HepG2 (cell line): Measurements from ENCODE around the gene CTRL. TPM values are rescaled to one million over a fixed set of nuclear protein-coding genes. Genes with fewer than 3 reads are reported as not detected.
A peak's percentile ranks its signal among the peaks of the same experiment; 100 is the strongest.

Source experiments
- ATAC-seq: fragments of 200-7000 bp; cut with Tn5 transposase; 3 replicates; pipeline ENCODE4 v1.9.1; 2020; ENCODE audit warnings: mild to moderate bottlenecking, moderate library complexity
- BruUV-seq: library from RNA; stranded (reverse); fragments of 400-500 nt; replicated peaks from 2 replicates; lab custom pipeline; 2021; lab: Mats Ljungman, UMichigan
- CTCF ChIA-PET: fragments of 300-600 bp; formaldehyde crosslinking; extraction: SDS; loops from one replicate; lab custom pipeline; 2021; ENCODE audit warnings: low total read pairs, inconsistent platforms, low intra/inter-chr PET ratio; lab: Yijun Ruan, JAX
- POLR2A ChIA-PET: fragments of 350-600 bp; sonication (Branson Sonifier 250); formaldehyde crosslinking; loops from one replicate; lab custom pipeline; 2020; ENCODE audit warnings: antibody characterized with exemption, inconsistent platforms; lab: Yijun Ruan, JAX
- DNase-seq: peaks from one replicate; pipeline ENCODE4 v3.0.0-alpha.2; 2015; ENCODE audit warnings: low spot score
- FAIRE-seq: peaks from 3 replicates; lab custom pipeline; 2011; peaks lifted over from hg19 to GRCh38; lab: Jason Lieb, UNC
- H2AFZ ChIP-seq: one replicate; pipeline ENCODE4 v1.6.1; 2011; ENCODE audit warnings: low read length, inconsistent platforms
- H3K27ac ChIP-seq: fragments of 300-600 bp; 3 replicates; pipeline ENCODE4 v1.8.0; 2011; ENCODE audit warnings: mixed run types, mild to moderate bottlenecking, mixed read lengths, low read length, inconsistent platforms; ENCODE audit not compliant: insufficient read depth; ENCODE audit errors: extremely low read length
- H3K27me3 ChIP-seq, 2 experiments: fragments of 200-600 bp in 1 of 2; 2 replicates in 1 of 2; 3 replicates in 1 of 2; pipeline versions ENCODE4 v1.6.0 to v1.8.0; 2011; ENCODE audit warnings: low read length in 2 of 2, mild to moderate bottlenecking in 2 of 2, moderate library complexity in 2 of 2, inconsistent platforms in 1 of 2; ENCODE audit not compliant: insufficient read depth in 2 of 2, control insufficient read depth in 1 of 2
- H3K36me3 ChIP-seq, 2 experiments: fragments of 200-600 bp in 1 of 2; replicated peaks in 1 of 2; 2 replicates in 1 of 2; 3 replicates in 1 of 2; pipeline versions ENCODE4 v1.5.1 to v1.8.0; 2011; ENCODE audit warnings: low read length in 2 of 2, inconsistent platforms in 1 of 2; ENCODE audit not compliant: insufficient read depth in 2 of 2, control insufficient read depth in 1 of 2
- H3K4me1 ChIP-seq: 2 replicates; pipeline ENCODE4 v1.5.1; 2012; ENCODE audit warnings: low read length, inconsistent platforms; ENCODE audit not compliant: insufficient read depth
- H3K4me2 ChIP-seq: 2 replicates; pipeline ENCODE4 v1.6.0; 2011; ENCODE audit warnings: low read depth, low read length, inconsistent platforms
- H3K4me3 ChIP-seq, 3 experiments: fragments of 200-600 bp in 1 of 3; sonication (generic), shearing (Covaris generic) in 1 of 3; replicated peaks in 1 of 3; 2 replicates each; pipeline ENCODE4 v1.5.1; 2011 to 2016; ENCODE audit warnings: low read length in 3 of 3, inconsistent platforms in 2 of 3, low read depth in 2 of 3, mild to moderate bottlenecking in 2 of 3, control low read depth in 1 of 3, mixed read lengths in 1 of 3; ENCODE audit not compliant: insufficient read depth in 1 of 3
- H3K79me2 ChIP-seq: one replicate; pipeline ENCODE4 v1.6.1; 2011; ENCODE audit warnings: low read length, inconsistent platforms; ENCODE audit not compliant: insufficient read depth
- H3K9ac ChIP-seq: 2 replicates; pipeline ENCODE4 v1.6.0; 2011; ENCODE audit warnings: mild to moderate bottlenecking, low read depth, low read length, inconsistent platforms; ENCODE audit not compliant: insufficient read depth
- H3K9me3 ChIP-seq: 2 replicates; pipeline ENCODE4 v1.5.1; 2012; ENCODE audit warnings: mild to moderate bottlenecking, low read length
- H4K20me1 ChIP-seq: 2 replicates; pipeline ENCODE4 v1.6.0; 2011; ENCODE audit warnings: inconsistent platforms, mild to moderate bottlenecking, low read length, moderate library complexity; ENCODE audit not compliant: insufficient read depth
- POLR2G ChIP-seq: fragments of 200-400 bp; formaldehyde crosslinking; IDR thresholded peaks from 2 replicates; pipeline ENCODE4 v1.6.1; 2018; ENCODE audit warnings: mild to moderate bottlenecking, low read depth, low read length, moderate library complexity
- PPARG ChIP-seq: conservative IDR thresholded peaks from 2 replicates; pipeline ENCODE4 v1.6.1; 2016; ENCODE audit warnings: missing biosample characterization, missing genetic modification reagents
- RBFOX2 ChIP-seq: fragments of 200-400 bp; formaldehyde crosslinking; IDR thresholded peaks from 2 replicates; pipeline ENCODE4 v1.6.1; 2017; ENCODE audit warnings: low read depth, mild to moderate bottlenecking, low read length
- SCMH1 ChIP-seq: sonication (generic); formaldehyde crosslinking; IDR thresholded peaks from 2 replicates; pipeline ENCODE4 v1.9.0; 2021; ENCODE audit warnings: missing genetic modification reagents, mild to moderate bottlenecking, borderline replicate concordance
- ZNF350 ChIP-seq: sonication (generic); formaldehyde crosslinking; IDR thresholded peaks from 2 replicates; pipeline ENCODE4 v1.4.0; 2020; ENCODE audit warnings: mild to moderate bottlenecking, low read depth, missing genetic modification reagents, borderline replicate concordance
- ZNF431 ChIP-seq: sonication (generic); formaldehyde crosslinking; IDR thresholded peaks from 2 replicates; pipeline ENCODE4 v1.9.0; 2022; ENCODE audit warnings: missing genetic modification reagents, low read depth, mild to moderate bottlenecking, borderline replicate concordance
- ZNF713 ChIP-seq: sonication (generic); formaldehyde crosslinking; IDR thresholded peaks from 2 replicates; pipeline ENCODE4 v1.4.0; 2020; ENCODE audit warnings: mild to moderate bottlenecking, missing genetic modification reagents
- WGBS: methylation state at CpG from one replicate; pipeline ENCODE4 v1.1.6; 2017; ENCODE audit warnings: low lambda C conversion rate; 5-methylcytosine and 5-hydroxymethylcytosine counted together
- in situ Hi-C: cut with HindIII; loops from 2 replicates; pipeline ENCODE4 v1.10.0; 2017; ENCODE audit warnings: low pct_unique_long_range_greater_than_20kb; ENCODE audit not compliant: extremely low pct_ligation_motif_present
- intact Hi-C: fragments of 100-400 bp; cut with micrococcal nuclease; formaldehyde crosslinking; loops from one replicate; pipeline ENCODE4 v1.10.0; 2022; ENCODE audit not compliant: unreplicated experiment
- polyA plus RNA-seq, 8 experiments: library from polyadenylated mRNA; depleted of rRNA in 3 of 8; stranded (reverse) in 7 of 8; unstranded in 1 of 8; fragments of >200 nt; fragmentation: Illumina TruSeq in 4 of 8; extraction: Trizol in 4 of 8; gene quantifications; 2 replicates each; pipeline versions ENCODE4 v1.2.1 to v1.2.3, GENCODE V29; 2011 to 2016; ENCODE audit warnings: low read depth in 4 of 8, missing spikeins in 1 of 8, mixed read lengths in 1 of 8; ENCODE audit not compliant: insufficient read depth in 1 of 8
- total RNA-seq, 5 experiments: library from RNA; depleted of rRNA; stranded (reverse); fragments of >200 nt; fragmentation: Illumina TruSeq; extraction: Trizol; gene quantifications; 2 replicates each; pipeline ENCODE4 v1.2.3, GENCODE V29; 2016; ENCODE audit warnings: low read depth in 1 of 5
- TF ChIP-seq, protein P1 (sequence below): sonication (generic); formaldehyde crosslinking; IDR thresholded peaks from 2 replicates; pipeline ENCODE4 v1.4.0; 2020; ENCODE audit warnings: missing genetic modification reagents
- TF ChIP-seq, protein P2 (sequence below): sonication (generic); formaldehyde crosslinking; conservative IDR thresholded peaks from 2 replicates; pipeline ENCODE4 v1.4.0; 2020; ENCODE audit warnings: missing genetic modification reagents
- TF ChIP-seq, protein P3 (sequence below): sonication (generic); formaldehyde crosslinking; IDR thresholded peaks from 2 replicates; pipeline ENCODE4 v1.8.1; 2023; ENCODE audit warnings: mild to moderate bottlenecking, missing genetic modification reagents, borderline replicate concordance

The CTRL gene
- total and polyA plus RNA-seq, 2 of the 13 experiments (the other 11 are each of a cell fraction or from before 2014, with no cell fraction given) = 1.9 to 2.7 TPM

DNA sequence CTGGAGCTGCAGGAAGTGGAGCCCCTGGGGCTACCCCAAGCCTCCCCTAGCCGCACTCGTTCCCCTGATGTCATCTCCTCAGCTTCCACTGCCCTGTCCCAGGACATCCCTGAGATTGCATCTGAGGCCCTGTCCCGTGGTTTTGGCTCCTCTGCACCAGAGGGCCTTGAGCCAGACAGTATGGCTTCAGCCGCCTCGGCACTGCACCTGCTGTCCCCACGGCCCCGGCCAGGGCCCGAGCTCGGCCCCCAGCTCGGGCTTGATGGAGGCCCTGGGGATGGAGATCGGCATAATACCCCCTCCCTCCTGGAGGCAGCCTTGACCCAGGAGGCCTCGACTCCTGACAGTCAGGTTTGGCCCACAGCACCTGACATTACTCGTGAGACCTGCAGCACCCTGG is 51.1 kb downstream of the CTRL start:
- Histone ChIP-seq H3K79me2 (peaks cover 7% of the 10 kb centered on the region), H2AFZ (no peak overlapping the region), H4K20me1 (no peaks in the 10 kb centered on the region), H3K4me2 (no peak overlapping the region), H3K36me3 (peaks cover 65 to 94% of the 10 kb centered on the region in 2 experiments), H3K27me3 (no peaks in the 10 kb centered on the region), H3K27ac (no peak overlapping the region), H3K9me3 (no peaks in the 10 kb centered on the region), H3K4me3 (no peak overlapping the region), H3K4me1 (peaks cover 32% of the 10 kb centered on the region), H3K9ac (no peak overlapping the region)
- TF ChIP-seq RBFOX2 (0 out of 2 replicates have a peak, but pooled peaks have one; percentile 26), SCMH1 (CRISPR knock-in tag) (no peak)
- intact Hi-C loops (loop anchor here (5.0 kb wide), 1 partner anchor 162 kb away; no protein-coding TSS in a partner anchor), in situ Hi-C loops (loop anchor here (10.0 kb wide), 1 partner anchor 164 kb away; no protein-coding TSS in a partner anchor)
- no TSS peak for BruUV-seq
- no peak for DNase-seq
- WGBS = 98% methylated on average over 13 of the region's 13 CpGs
- ChIA-PET POLR2A (interaction anchor here (2.1 kb wide), 1 partner anchor 55 kb away, joined by 5 read pairs; no protein-coding TSS in a partner anchor), CTCF (no interaction called here)
- no peak for FAIRE-seq
- ATAC-seq = no peak

DNA sequence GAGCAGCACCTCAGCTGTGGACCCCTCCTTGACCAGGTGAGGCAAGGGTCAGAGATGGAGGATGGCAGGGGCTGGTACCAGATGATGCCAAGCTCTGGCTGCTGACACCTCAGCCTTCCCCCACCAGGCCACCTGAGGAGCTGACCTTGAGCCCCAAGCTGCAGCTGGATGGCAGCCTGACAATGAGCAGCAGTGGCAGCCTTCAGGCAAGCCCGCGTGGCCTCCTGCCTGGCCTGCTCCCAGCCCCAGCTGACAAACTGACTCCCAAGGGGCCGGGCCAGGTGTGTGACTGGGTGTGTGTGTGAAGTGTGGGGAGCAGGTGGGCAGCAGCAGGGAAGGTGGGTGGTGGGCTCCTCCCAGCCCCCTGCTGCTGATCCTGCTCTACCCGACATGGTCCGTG is 51.7 kb downstream of the CTRL start:
- Histone ChIP-seq H4K20me1 (peaks cover 6% of the 10 kb centered on the region), H2AFZ (no peak overlapping the region), H3K4me3 (no peak overlapping the region), H3K4me2 (no peak overlapping the region), H3K9me3 (no peaks in the 10 kb centered on the region), H3K79me2 (peaks cover 13% of the 10 kb centered on the region), H3K9ac (no peak overlapping the region), H3K4me1 (peaks cover 32% of the 10 kb centered on the region), H3K36me3 (peaks cover 65 to 99% of the 10 kb centered on the region in 2 experiments), H3K27me3 (no peaks in the 10 kb centered on the region), H3K27ac (no peak overlapping the region)
- CTCF ChIA-PET = no interaction called here
- peak; percentile 39; the same call in 1 of the 2 replicates for TF ChIP-seq RBFOX2
- TF ChIP-seq PPARG (CRISPR knock-in tag) = no peak
- no peak for TF ChIP-seq ZNF350
- TF ChIP-seq ZNF713 (CRISPR knock-in tag) = no peak
- TF ChIP-seq, protein P1, sequence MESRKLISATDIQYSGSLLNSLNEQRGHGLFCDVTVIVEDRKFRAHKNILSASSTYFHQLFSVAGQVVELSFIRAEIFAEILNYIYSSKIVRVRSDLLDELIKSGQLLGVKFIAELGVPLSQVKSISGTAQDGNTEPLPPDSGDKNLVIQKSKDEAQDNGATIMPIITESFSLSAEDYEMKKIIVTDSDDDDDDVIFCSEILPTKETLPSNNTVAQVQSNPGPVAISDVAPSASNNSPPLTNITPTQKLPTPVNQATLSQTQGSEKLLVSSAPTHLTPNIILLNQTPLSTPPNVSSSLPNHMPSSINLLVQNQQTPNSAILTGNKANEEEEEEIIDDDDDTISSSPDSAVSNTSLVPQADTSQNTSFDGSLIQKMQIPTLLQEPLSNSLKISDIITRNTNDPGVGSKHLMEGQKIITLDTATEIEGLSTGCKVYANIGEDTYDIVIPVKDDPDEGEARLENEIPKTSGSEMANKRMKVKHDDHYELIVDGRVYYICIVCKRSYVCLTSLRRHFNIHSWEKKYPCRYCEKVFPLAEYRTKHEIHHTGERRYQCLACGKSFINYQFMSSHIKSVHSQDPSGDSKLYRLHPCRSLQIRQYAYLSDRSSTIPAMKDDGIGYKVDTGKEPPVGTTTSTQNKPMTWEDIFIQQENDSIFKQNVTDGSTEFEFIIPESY (CRISPR knock-in tag) = no peak
- no peak for TF ChIP-seq ZNF431 (CRISPR knock-in tag)
- 0 out of 2 replicates have a peak, but pooled peaks have one; percentile 2 for TF ChIP-seq POLR2G
- TF ChIP-seq, protein P2, sequence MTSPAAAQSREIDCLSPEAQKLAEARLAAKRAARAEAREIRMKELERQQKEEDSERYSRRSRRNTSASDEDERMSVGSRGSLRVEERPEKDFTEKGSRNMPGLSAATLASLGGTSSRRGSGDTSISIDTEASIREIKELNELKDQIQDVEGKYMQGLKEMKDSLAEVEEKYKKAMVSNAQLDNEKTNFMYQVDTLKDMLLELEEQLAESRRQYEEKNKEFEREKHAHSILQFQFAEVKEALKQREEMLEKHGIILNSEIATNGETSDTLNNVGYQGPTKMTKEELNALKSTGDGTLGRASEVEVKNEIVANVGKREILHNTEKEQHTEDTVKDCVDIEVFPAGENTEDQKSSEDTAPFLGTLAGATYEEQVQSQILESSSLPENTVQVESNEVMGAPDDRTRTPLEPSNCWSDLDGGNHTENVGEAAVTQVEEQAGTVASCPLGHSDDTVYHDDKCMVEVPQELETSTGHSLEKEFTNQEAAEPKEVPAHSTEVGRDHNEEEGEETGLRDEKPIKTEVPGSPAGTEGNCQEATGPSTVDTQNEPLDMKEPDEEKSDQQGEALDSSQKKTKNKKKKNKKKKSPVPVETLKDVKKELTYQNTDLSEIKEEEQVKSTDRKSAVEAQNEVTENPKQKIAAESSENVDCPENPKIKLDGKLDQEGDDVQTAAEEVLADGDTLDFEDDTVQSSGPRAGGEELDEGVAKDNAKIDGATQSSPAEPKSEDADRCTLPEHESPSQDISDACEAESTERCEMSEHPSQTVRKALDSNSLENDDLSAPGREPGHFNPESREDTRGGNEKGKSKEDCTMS = no peak
- TF ChIP-seq, protein P3, sequence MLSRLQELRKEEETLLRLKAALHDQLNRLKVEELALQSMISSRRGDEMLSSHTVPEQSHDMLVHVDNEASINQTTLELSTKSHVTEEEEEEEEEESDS = no peak
- DNase-seq = no peak
- BruUV-seq = no TSS peak
- in situ Hi-C loops (loop anchor here (10.0 kb wide), 1 partner anchor 165 kb away; no protein-coding TSS in a partner anchor), intact Hi-C loops (loop anchor here (5.0 kb wide), 1 partner anchor 162 kb away; no protein-coding TSS in a partner anchor)
- POLR2A ChIA-PET = no interaction called here
- WGBS = 95% methylated on average over 4 of the region's 5 CpGs
- FAIRE-seq = no peak
- no peak for ATAC-seq
